ENCODE data around the gene MIDN.
"Not testable (repeated sequence)": the region's sequence is repeated elsewhere in the genome, so short reads cannot be mapped to it uniquely, and the experiment has no call there.

MIDN gene

GRCh38 chr19:1296575-1297271 is 48.3 kb downstream of the MIDN start:
- DNase-seq, result no peak

- no peak for DNase-seq
Observed at GRCh38 chr19:1298235-1298634, 49.9 kb downstream of the MIDN start.

- DNase-seq, result no peak
Observed at GRCh38 chr19:1299801-1300200, 51.4 kb downstream of the MIDN start.

GRCh38 chr19:1300744-1301490 is 52.5 kb downstream of the MIDN start:
- no peak for DNase-seq

- no peak for DNase-seq
Observed at GRCh38 chr19:1302533-1303239, 54.3 kb downstream of the MIDN start.

GRCh38 chr19:1304197-1304924 is 56.0 kb downstream of the MIDN start:
- DNase-seq, result no peak

- not testable (repeated sequence) for DNase-seq
Observed at GRCh38 chr19:1305354-1305753, 57.0 kb downstream of the MIDN start.

GRCh38 chr19:1307320-1307719 is 58.9 kb downstream of the MIDN start:
- DNase-seq, result no peak

GRCh38 chr19:1307755-1308303 is 59.4 kb downstream of the MIDN start:
- DNase-seq, result no peak

GRCh38 chr19:1308718-1309117 is 60.3 kb downstream of the MIDN start:
- DNase-seq, result no peak

Data from NCI-H1436 (cell line).